Hematopoietic multipotent progenitor cell treated with erythropoietin and hydrocortisone succinate and interleukin-3 and kit ligand, for 17 days (in vitro differentiated cells): Measurements from ENCODE around the gene NKX1-2.

ENCODE experiments used
- DNase-seq: peaks from one replicate; pipeline ENCODE4 v3.0.0-alpha.2; 2015; ENCODE audit warnings: low spot score

NKX1-2 gene

GRCh38 chr10:124476043-124476725 is 26.3 kb upstream of the NKX1-2 start:
- no peak for DNase-seq

GRCh38 chr10:124474514-124475070 is 24.8 kb upstream of the NKX1-2 start:
- DNase-seq: no peak

GRCh38 chr10:124473070-124473469 is 23.2 kb upstream of the NKX1-2 start:
- no peak for DNase-seq

GRCh38 chr10:124472071-124472470 is 22.2 kb upstream of the NKX1-2 start:
- DNase-seq: no peak

GRCh38 chr10:124470544-124471434 is 21.0 kb upstream of the NKX1-2 start:
- no peak for DNase-seq

- DNase-seq: no peak
These were observed 20.2 kb upstream of the NKX1-2 start for GRCh38 chr10:124469956-124470484.

- DNase-seq: no peak
These were observed 18.8 kb upstream of the NKX1-2 start for GRCh38 chr10:124468624-124469023.

GRCh38 chr10:124467165-124467564 is 17.3 kb upstream of the NKX1-2 start:
- no peak for DNase-seq

GRCh38 chr10:124465777-124466488 is 16.1 kb upstream of the NKX1-2 start:
- peak; percentile 22 for DNase-seq

- DNase-seq: peak; percentile 16
These were observed 15.4 kb upstream of the NKX1-2 start for GRCh38 chr10:124465003-124465776.

- no peak for DNase-seq
These were observed 14.5 kb upstream of the NKX1-2 start for GRCh38 chr10:124464028-124464965.

- DNase-seq: no peak
These were observed 12.5 kb upstream of the NKX1-2 start for GRCh38 chr10:124462348-124462695.

- DNase-seq: peak; percentile 87
These were observed 12.0 kb upstream of the NKX1-2 start, which contains the start of gene LHPP for GRCh38 chr10:124461642-124462347. Gene LHPP, plus strand, starts transcription at chr10:124461823. Its CDS starts 40 bp downstream, at chr10:124461863.

- DNase-seq: no peak
These were observed 10.3 kb upstream of the NKX1-2 start for GRCh38 chr10:124460144-124460543.

- DNase-seq: no peak
These were observed 9.6 kb upstream of the NKX1-2 start for GRCh38 chr10:124459395-124459794.

GRCh38 chr10:124458889-124459288 is 9.1 kb upstream of the NKX1-2 start:
- DNase-seq: no peak

GRCh38 chr10:124458473-124458872 is 8.6 kb upstream of the NKX1-2 start:
- no peak for DNase-seq

- no peak for DNase-seq
These were observed 5.6 kb upstream of the NKX1-2 start for GRCh38 chr10:124455441-124455840.

- no peak for DNase-seq
These were observed 4.2 kb upstream of the NKX1-2 start for GRCh38 chr10:124453960-124454610.
